RWPE1 (cell line): ENCODE results near the gene KIF6.
A peak's percentile ranks its signal among the peaks of the same experiment; 100 is the strongest.

Experiments
- CTCF ChIA-PET: fragments of 350-600 bp; sonication (Branson Sonifier 250); formaldehyde crosslinking; extraction: SDS; loops from one replicate; lab custom pipeline; 2021; lab: Yijun Ruan, JAX
- POLR2A ChIA-PET: fragments of 400-600 bp; formaldehyde crosslinking; extraction: SDS; loops from one replicate; lab custom pipeline; 2020; ENCODE audit warnings: antibody characterized with exemption; ENCODE audit not compliant: low non-redundant PET; lab: Yijun Ruan, JAX
- DNase-seq: peaks from one replicate; pipeline ENCODE4 v3.0.0; 2012; ENCODE audit warnings: low spot score
- H3K27ac ChIP-seq: fragments of 450-650 bp; 2 replicates; pipeline ENCODE4 v1.5.1; 2017
- CTCF ChIP-seq: fragments of 450-650 bp; conservative IDR thresholded peaks from 2 replicates; pipeline ENCODE4 v1.5.1; 2017; ENCODE audit warnings: low read depth, mild to moderate bottlenecking

KIF6 gene

GRCh38 chr6:39366931-39367618, 358.1 kb downstream of the KIF6 start:
- H3K27ac ChIP-seq: no peak overlapping the region
- POLR2A ChIA-PET: no interaction called here
- CTCF ChIA-PET: interaction anchor here (0.6 kb wide), 1 partner anchor 556 kb away, joined by 6 read pairs; no protein-coding TSS in a partner anchor
- no peak for TF ChIP-seq CTCF
- DNase-seq: no peak

- peak; percentile 20 for DNase-seq
- TF ChIP-seq CTCF: no peak
- CTCF ChIA-PET: interaction anchor here (0.6 kb wide), 1 partner anchor 964 kb away, joined by 4 read pairs; no protein-coding TSS in a partner anchor
- no peak overlapping the region for H3K27ac ChIP-seq
- POLR2A ChIA-PET: no interaction called here
Measured at GRCh38 chr6:39365281-39366074, 359.7 kb downstream of the KIF6 start.

- ChIA-PET POLR2A (no interaction called here), CTCF (interaction anchor here (0.7 kb wide), 1 partner anchor 105 kb away, joined by 3 read pairs; no protein-coding TSS in a partner anchor)
- no peak for DNase-seq
- no peak overlapping the region for H3K27ac ChIP-seq
- no peak for TF ChIP-seq CTCF
Measured at GRCh38 chr6:39363280-39363679, 361.9 kb downstream of the KIF6 start.

- DNase-seq: no peak
- no peak overlapping the region for H3K27ac ChIP-seq
- ChIA-PET CTCF (interaction anchor here (0.6 to 1.1 kb wide), 13 partner anchors 9 to 653 kb away, joined by 3 to 4 read pairs (median 3); no protein-coding TSS in a partner anchor), POLR2A (no interaction called here)
- TF ChIP-seq CTCF: no peak
Measured at GRCh38 chr6:39362487-39362865, 362.7 kb downstream of the KIF6 start.

- peak; percentile 80 for TF ChIP-seq CTCF
- CTCF ChIA-PET: interaction anchor here (0.6 to 1.1 kb wide), 11 partner anchors 9 to 533 kb away, joined by 3 to 4 read pairs (median 4); no protein-coding TSS in a partner anchor
- DNase-seq: peak; percentile 64
- POLR2A ChIA-PET: no interaction called here
- no peak overlapping the region for H3K27ac ChIP-seq
Measured at GRCh38 chr6:39361657-39362486, 363.3 kb downstream of the KIF6 start.

GRCh38 chr6:39360378-39360777, 364.8 kb downstream of the KIF6 start:
- ChIA-PET POLR2A (no interaction called here), CTCF (no interaction called here)
- no peak for TF ChIP-seq CTCF
- H3K27ac ChIP-seq: no peak overlapping the region
- no peak for DNase-seq
